Astrocyte of the spinal cord (primary cell): ENCODE measurements around the gene MRPL34.

Experiments
- DNase-seq: peaks from one replicate; pipeline ENCODE4 v3.0.0; 2011; ENCODE audit warnings: low read depth, low spot score
- H3K4me3 ChIP-seq: 2 replicates; pipeline ENCODE4 v1.5.1; 2011; ENCODE audit warnings: low read depth, mild to moderate bottlenecking, low read length, moderate library complexity
- CTCF ChIP-seq: IDR thresholded peaks from 2 replicates; pipeline ENCODE4 v1.5.1; 2012; ENCODE audit warnings: low read depth, mild to moderate bottlenecking, low read length, inconsistent platforms
- in situ Hi-C: cut with HindIII; loops from 2 replicates; pipeline ENCODE4 v1.10.0; 2017; ENCODE audit warnings: low sequenced_read_pairs

Gene MRPL34

GRCh38 chr19:17303167-17303939, 2.3 kb upstream of the MRPL34 start, which contains the start of gene ABHD8:
Gene ABHD8, minus strand, starts transcription at chr19:17303425. Its CDS starts 1,809 bp downstream, at chr19:17301616.
- H3K4me3 ChIP-seq: peak within 1 kb of the TSS; percentile 69
- DNase-seq: peak; percentile 95
- in situ Hi-C loops: no loop called here
- TF ChIP-seq CTCF: peak; percentile 37

GRCh38 chr19:17303940-17304267, 1.8 kb upstream of the MRPL34 start:
- DNase-seq: no peak
- TF ChIP-seq CTCF: no peak
- no peak overlapping the region for H3K4me3 ChIP-seq

GRCh38 chr19:17304386-17305215, 1.1 kb upstream of the MRPL34 start:
- in situ Hi-C loops: no loop called here
- H3K4me3 ChIP-seq: no peak overlapping the region
- no peak for DNase-seq

More at GRCh38 chr19:17303940-17304267, 1.8 kb upstream of the MRPL34 start:
- in situ Hi-C loops: no loop called here

GRCh38 chr19:17305216-17305516, 506 bp upstream of the MRPL34 start:
- TF ChIP-seq CTCF: no peak
- in situ Hi-C loops: no loop called here
- DNase-seq: no peak
- H3K4me3 ChIP-seq: peak overlapping the region; percentile 63

More at GRCh38 chr19:17304386-17305215, 1.1 kb upstream of the MRPL34 start:
- TF ChIP-seq CTCF: no peak

GRCh38 chr19:17306285-17306714, 628 bp downstream of the MRPL34 start:
- peak overlapping the region; percentile 63 for H3K4me3 ChIP-seq
- TF ChIP-seq CTCF: no peak
- in situ Hi-C loops: no loop called here
- no peak for DNase-seq

- DNase-seq: no peak
- in situ Hi-C loops: no loop called here
- no peak for TF ChIP-seq CTCF
- no peak overlapping the region for H3K4me3 ChIP-seq
Observed at GRCh38 chr19:17307876-17308377, 2.3 kb downstream of the MRPL34 start.
